Liver (tissue), 9 donors: Measurements from ENCODE around the gene TACSTD2. TPM values are rescaled to one million over a fixed set of nuclear protein-coding genes. Genes with fewer than 3 reads are reported as not detected.

ENCODE experiments used
- DNase-seq: peaks from one replicate; pipeline ENCODE4 v3.0.0-alpha.2; 2017; ENCODE audit warnings: low spot score
- H3K27ac ChIP-seq, 2 donors: one replicate each; pipeline ENCODE4 v1.7.0; 2013; ENCODE audit warnings: inconsistent platforms in 2 of 2, low read length in 2 of 2, control low read depth in 1 of 2, low read depth in 1 of 2, mild to moderate bottlenecking in 1 of 2
- H3K27me3 ChIP-seq, 4 donors: one replicate each; pipeline versions ENCODE4 v1.6.1 to v1.7.0; 2013; ENCODE audit warnings: low read length in 3 of 4, inconsistent platforms in 1 of 4, mild to moderate bottlenecking in 1 of 4, moderate library complexity in 1 of 4; ENCODE audit not compliant: control insufficient read depth in 4 of 4, insufficient read depth in 4 of 4
- H3K36me3 ChIP-seq, 4 donors: one replicate each; pipeline versions ENCODE4 v1.6.1 to v1.7.0; 2013; ENCODE audit warnings: low read length in 3 of 4, mild to moderate bottlenecking in 3 of 4, low read depth in 1 of 4, moderate library complexity in 1 of 4; ENCODE audit not compliant: control insufficient read depth in 4 of 4, insufficient read depth in 3 of 4
- H3K4me1 ChIP-seq, 4 donors: one replicate each; pipeline versions ENCODE4 v1.6.1 to v1.7.0; 2013; ENCODE audit warnings: low read length in 3 of 4, mild to moderate bottlenecking in 3 of 4, moderate library complexity in 1 of 4; ENCODE audit not compliant: control insufficient read depth in 4 of 4, insufficient read depth in 4 of 4
- H3K4me3 ChIP-seq, 3 donors: one replicate each; pipeline versions ENCODE4 v1.6.1 to v1.7.0; 2013; ENCODE audit warnings: low read length in 3 of 3, control low read depth in 1 of 3, low read depth in 1 of 3, mild to moderate bottlenecking in 1 of 3
- H3K9ac ChIP-seq, 2 donors: one replicate each; pipeline ENCODE4 v1.7.0; 2013; ENCODE audit warnings: low read length in 2 of 2, mild to moderate bottlenecking in 2 of 2, moderate library complexity in 2 of 2, control low read depth in 1 of 2, low read depth in 1 of 2
- H3K9me3 ChIP-seq, 4 donors: one replicate each; pipeline versions ENCODE4 v1.6.1 to v1.7.0; 2013; ENCODE audit warnings: low read length in 3 of 4; ENCODE audit not compliant: control insufficient read depth in 4 of 4
- EGR1 ChIP-seq, 2 donors: IDR thresholded peaks; 2 replicates each; pipeline ENCODE4 v1.6.1; 2016 to 2018; ENCODE audit warnings: antibody characterized with exemption in 2 of 2, low read depth in 2 of 2
- FOXA1 ChIP-seq: IDR thresholded peaks from 2 replicates; pipeline ENCODE4 v1.6.1; 2016; ENCODE audit warnings: antibody characterized with exemption
- FOXA2 ChIP-seq: IDR thresholded peaks from 2 replicates; pipeline ENCODE4 v1.6.1; 2016; ENCODE audit warnings: antibody characterized with exemption
- GABPA ChIP-seq, 2 donors: IDR thresholded peaks in 1 of 2; conservative IDR thresholded peaks in 1 of 2; 2 replicates each; pipeline ENCODE4 v1.6.1; 2016; ENCODE audit warnings: antibody characterized with exemption in 2 of 2, mild to moderate bottlenecking in 1 of 2, moderate library complexity in 1 of 2
- HNF4A ChIP-seq, 2 donors: conservative IDR thresholded peaks; 2 replicates each; pipeline ENCODE4 v1.6.1; 2016; ENCODE audit warnings: antibody characterized with exemption in 2 of 2, mild to moderate bottlenecking in 2 of 2
- HNF4G ChIP-seq: IDR thresholded peaks from 2 replicates; pipeline ENCODE4 v1.6.1; 2016; ENCODE audit warnings: antibody characterized with exemption
- JUND ChIP-seq, 2 donors: IDR thresholded peaks; 2 replicates each; pipeline ENCODE4 v1.6.1; 2016; ENCODE audit warnings: antibody characterized with exemption in 2 of 2
- NR2F2 ChIP-seq: IDR thresholded peaks from 2 replicates; pipeline ENCODE4 v1.6.1; 2016; ENCODE audit warnings: antibody characterized with exemption
- RAD21 ChIP-seq, 2 donors: IDR thresholded peaks; 2 replicates each; pipeline ENCODE4 v1.6.1; 2016; ENCODE audit warnings: antibody characterized with exemption in 2 of 2, mild to moderate bottlenecking in 2 of 2
- RXRA ChIP-seq, 2 donors: IDR thresholded peaks; 2 replicates each; pipeline ENCODE4 v1.6.1; 2017 to 2018; ENCODE audit warnings: antibody characterized with exemption in 2 of 2, mild to moderate bottlenecking in 1 of 2
- SP1 ChIP-seq: IDR thresholded peaks from 2 replicates; pipeline ENCODE4 v1.6.1; 2018; ENCODE audit warnings: antibody characterized with exemption, mild to moderate bottlenecking
- TAF1 ChIP-seq: conservative IDR thresholded peaks from 2 replicates; pipeline ENCODE4 v1.6.1; 2016; ENCODE audit warnings: antibody characterized with exemption, mild to moderate bottlenecking
- YY1 ChIP-seq: IDR thresholded peaks from 2 replicates; pipeline ENCODE4 v1.6.1; 2016; ENCODE audit warnings: antibody characterized with exemption, mild to moderate bottlenecking
- WGBS: extraction: QIAGEN DNeasy Blood & Tissue Kit; methylation state at CpG from one replicate; pipeline ENCODE4 v1.1.7; 2013; 5-methylcytosine and 5-hydroxymethylcytosine counted together
- polyA plus RNA-seq, 2 donors: library from polyadenylated mRNA; stranded (reverse) in 1 of 2; unstranded in 1 of 2; fragments of 200-250 nt in 1 of 2; fragments of >200 nt in 1 of 2; fragmentation: Nextera tagmentation in 1 of 2; extraction: Ambion mirVana in 1 of 2; gene quantifications; one replicate each; pipeline versions ENCODE4 v1.2.1 to v1.2.3, GENCODE V29; 2013 to 2015
- total RNA-seq, 2 donors: library from RNA; depleted of rRNA; stranded (reverse); fragments of >200 nt; gene quantifications; one replicate each; pipeline ENCODE4 v1.2.3, GENCODE V29; 2014
- TF ChIP-seq, protein P1 (sequence below): IDR thresholded peaks from 2 replicates; pipeline ENCODE4 v1.6.1; 2016; ENCODE audit warnings: antibody characterized with exemption
- TF ChIP-seq, protein P2 (sequence below): fragments of 150-350 bp; IDR thresholded peaks from 2 replicates; pipeline ENCODE4 v1.5.1; 2017; ENCODE audit warnings: improper control_type of control experiment, low read depth, low read length; ENCODE audit not compliant: missing input control
- TF ChIP-seq, protein P3 (sequence below): IDR thresholded peaks from 2 replicates; pipeline ENCODE4 v1.6.1; 2016; ENCODE audit warnings: antibody characterized with exemption
- TF ChIP-seq, protein P4 (sequence below): IDR thresholded peaks from 2 replicates; pipeline ENCODE4 v1.6.1; 2016; ENCODE audit warnings: antibody characterized with exemption, mild to moderate bottlenecking
- TF ChIP-seq, protein P5 (sequence below): IDR thresholded peaks from 2 replicates; pipeline ENCODE4 v1.6.1; 2016; ENCODE audit warnings: antibody characterized with exemption
- donor health status: healthy.
- donor health status: healthy.
- donor health status: healthy.
- donor health status: healthy.
- donor health status: healthy.

TACSTD2 gene
- total and polyA plus RNA-seq, 4 donors = 0.61 to 1.5 (median 1.1) TPM

DNA sequence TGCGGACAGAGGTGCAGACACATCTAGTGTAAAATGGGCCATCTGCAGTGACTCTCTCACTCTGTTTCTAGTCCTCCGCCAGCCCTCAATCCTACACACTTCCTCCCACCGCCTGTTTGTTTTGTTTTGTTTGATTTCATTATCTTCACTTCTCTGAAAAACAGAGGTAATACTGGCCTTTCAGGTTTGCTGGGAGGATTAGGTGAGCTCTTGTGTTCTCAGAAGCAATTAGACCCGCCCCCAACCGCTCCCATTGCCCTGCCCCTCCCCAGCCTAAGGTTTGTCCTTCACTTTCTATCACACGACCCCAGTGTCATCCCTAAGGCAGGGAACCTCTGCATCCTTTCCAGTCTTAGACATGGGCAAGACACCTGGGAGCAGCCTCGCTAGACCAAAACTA lies 43.2 kb upstream of the TACSTD2 start:
- H3K27ac ChIP-seq = no peak overlapping the region

DNA sequence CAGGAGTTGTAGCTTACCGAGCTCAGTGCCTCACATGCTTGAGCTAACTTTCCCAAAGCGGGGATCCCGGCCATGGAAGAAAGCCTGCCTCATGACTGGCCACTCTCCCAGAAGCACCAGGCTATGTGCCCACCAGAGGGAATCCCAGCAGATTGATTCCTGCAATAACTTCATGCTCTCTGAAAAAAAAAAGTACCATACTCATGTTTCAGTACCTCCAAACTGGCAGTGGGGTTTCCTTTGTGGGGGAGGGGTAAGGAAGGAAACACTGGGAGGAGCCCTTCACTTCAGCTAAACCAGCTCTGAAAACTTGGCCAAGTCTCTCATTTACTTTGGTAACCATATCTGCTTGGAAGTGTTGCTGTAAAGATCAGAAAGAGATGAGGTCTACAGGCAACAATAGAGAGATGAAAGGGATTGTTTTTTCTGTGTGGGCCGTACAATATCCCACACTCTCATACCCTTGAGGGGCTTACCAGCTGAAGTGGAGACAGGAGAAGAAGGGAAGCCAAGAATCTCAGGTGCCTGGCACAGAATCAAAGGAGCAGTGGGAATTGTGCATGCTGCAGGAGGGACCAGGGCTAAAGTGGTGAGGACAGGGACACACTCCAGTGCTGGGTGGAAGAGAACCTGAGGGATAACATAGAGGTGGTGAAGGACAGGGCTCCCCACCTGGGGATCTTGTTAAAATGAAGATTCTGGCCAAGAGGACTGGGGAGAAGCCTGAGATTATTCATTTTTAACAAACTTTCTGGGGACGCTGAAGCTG lies 42.4 kb upstream of the TACSTD2 start:
- H3K4me3 ChIP-seq = no peak overlapping the region
- no peaks in the 10 kb centered on the region for H3K27me3 ChIP-seq
- no peak overlapping the region for H3K9ac ChIP-seq
- no peaks in the 10 kb centered on the region for H3K4me1 ChIP-seq
- no peaks in the 10 kb centered on the region for H3K9me3 ChIP-seq
- 71% methylated on average over 5 of the region's 5 CpGs for WGBS
- no peak for DNase-seq
- H3K27ac ChIP-seq = no peak overlapping the region
- H3K36me3 ChIP-seq = no peaks in the 10 kb centered on the region
- TF ChIP-seq HNF4A (conservative IDR thresholded peaks at IDR 0.05) = no peak
- TF ChIP-seq NR2F2 = no peak
- TF ChIP-seq GABPA (IDR thresholded peaks at IDR 0.05 in 1 of 2, conservative IDR thresholded peaks at IDR 0.05 in 1 of 2) = no peak
- TF ChIP-seq RAD21 (IDR thresholded peaks at IDR 0.05) = no peak
- TF ChIP-seq TAF1 = no peak
- TF ChIP-seq, protein P1, sequence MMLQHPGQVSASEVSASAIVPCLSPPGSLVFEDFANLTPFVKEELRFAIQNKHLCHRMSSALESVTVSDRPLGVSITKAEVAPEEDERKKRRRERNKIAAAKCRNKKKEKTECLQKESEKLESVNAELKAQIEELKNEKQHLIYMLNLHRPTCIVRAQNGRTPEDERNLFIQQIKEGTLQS = no peak
- TF ChIP-seq YY1 = no peak
- no peak for TF ChIP-seq EGR1 (IDR thresholded peaks at IDR 0.05; ENCODE audit: low read depth in 2 of 2)
- TF ChIP-seq SP1 = no peak
- no peak for TF ChIP-seq JUND (IDR thresholded peaks at IDR 0.05)
- no peak for TF ChIP-seq HNF4G
- TF ChIP-seq, protein P2, sequence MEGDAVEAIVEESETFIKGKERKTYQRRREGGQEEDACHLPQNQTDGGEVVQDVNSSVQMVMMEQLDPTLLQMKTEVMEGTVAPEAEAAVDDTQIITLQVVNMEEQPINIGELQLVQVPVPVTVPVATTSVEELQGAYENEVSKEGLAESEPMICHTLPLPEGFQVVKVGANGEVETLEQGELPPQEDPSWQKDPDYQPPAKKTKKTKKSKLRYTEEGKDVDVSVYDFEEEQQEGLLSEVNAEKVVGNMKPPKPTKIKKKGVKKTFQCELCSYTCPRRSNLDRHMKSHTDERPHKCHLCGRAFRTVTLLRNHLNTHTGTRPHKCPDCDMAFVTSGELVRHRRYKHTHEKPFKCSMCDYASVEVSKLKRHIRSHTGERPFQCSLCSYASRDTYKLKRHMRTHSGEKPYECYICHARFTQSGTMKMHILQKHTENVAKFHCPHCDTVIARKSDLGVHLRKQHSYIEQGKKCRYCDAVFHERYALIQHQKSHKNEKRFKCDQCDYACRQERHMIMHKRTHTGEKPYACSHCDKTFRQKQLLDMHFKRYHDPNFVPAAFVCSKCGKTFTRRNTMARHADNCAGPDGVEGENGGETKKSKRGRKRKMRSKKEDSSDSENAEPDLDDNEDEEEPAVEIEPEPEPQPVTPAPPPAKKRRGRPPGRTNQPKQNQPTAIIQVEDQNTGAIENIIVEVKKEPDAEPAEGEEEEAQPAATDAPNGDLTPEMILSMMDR = no peak
- no peak for TF ChIP-seq FOXA1
- TF ChIP-seq, protein P3, sequence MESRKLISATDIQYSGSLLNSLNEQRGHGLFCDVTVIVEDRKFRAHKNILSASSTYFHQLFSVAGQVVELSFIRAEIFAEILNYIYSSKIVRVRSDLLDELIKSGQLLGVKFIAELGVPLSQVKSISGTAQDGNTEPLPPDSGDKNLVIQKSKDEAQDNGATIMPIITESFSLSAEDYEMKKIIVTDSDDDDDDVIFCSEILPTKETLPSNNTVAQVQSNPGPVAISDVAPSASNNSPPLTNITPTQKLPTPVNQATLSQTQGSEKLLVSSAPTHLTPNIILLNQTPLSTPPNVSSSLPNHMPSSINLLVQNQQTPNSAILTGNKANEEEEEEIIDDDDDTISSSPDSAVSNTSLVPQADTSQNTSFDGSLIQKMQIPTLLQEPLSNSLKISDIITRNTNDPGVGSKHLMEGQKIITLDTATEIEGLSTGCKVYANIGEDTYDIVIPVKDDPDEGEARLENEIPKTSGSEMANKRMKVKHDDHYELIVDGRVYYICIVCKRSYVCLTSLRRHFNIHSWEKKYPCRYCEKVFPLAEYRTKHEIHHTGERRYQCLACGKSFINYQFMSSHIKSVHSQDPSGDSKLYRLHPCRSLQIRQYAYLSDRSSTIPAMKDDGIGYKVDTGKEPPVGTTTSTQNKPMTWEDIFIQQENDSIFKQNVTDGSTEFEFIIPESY = no peak

More for the DNA sequence above, 43.2 kb upstream of the TACSTD2 start:
- no peak for DNase-seq
- Histone ChIP-seq H3K27me3 (no peaks in the 10 kb centered on the region), H3K36me3 (no peaks in the 10 kb centered on the region), H3K4me1 (no peaks in the 10 kb centered on the region), H3K9me3 (no peaks in the 10 kb centered on the region), H3K4me3 (no peak overlapping the region), H3K9ac (no peak overlapping the region)
- 59% methylated on average over 7 of the region's 7 CpGs for WGBS
- TF ChIP-seq, protein P2 = no peak
- TF ChIP-seq, protein P4, sequence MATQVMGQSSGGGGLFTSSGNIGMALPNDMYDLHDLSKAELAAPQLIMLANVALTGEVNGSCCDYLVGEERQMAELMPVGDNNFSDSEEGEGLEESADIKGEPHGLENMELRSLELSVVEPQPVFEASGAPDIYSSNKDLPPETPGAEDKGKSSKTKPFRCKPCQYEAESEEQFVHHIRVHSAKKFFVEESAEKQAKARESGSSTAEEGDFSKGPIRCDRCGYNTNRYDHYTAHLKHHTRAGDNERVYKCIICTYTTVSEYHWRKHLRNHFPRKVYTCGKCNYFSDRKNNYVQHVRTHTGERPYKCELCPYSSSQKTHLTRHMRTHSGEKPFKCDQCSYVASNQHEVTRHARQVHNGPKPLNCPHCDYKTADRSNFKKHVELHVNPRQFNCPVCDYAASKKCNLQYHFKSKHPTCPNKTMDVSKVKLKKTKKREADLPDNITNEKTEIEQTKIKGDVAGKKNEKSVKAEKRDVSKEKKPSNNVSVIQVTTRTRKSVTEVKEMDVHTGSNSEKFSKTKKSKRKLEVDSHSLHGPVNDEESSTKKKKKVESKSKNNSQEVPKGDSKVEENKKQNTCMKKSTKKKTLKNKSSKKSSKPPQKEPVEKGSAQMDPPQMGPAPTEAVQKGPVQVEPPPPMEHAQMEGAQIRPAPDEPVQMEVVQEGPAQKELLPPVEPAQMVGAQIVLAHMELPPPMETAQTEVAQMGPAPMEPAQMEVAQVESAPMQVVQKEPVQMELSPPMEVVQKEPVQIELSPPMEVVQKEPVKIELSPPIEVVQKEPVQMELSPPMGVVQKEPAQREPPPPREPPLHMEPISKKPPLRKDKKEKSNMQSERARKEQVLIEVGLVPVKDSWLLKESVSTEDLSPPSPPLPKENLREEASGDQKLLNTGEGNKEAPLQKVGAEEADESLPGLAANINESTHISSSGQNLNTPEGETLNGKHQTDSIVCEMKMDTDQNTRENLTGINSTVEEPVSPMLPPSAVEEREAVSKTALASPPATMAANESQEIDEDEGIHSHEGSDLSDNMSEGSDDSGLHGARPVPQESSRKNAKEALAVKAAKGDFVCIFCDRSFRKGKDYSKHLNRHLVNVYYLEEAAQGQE = no peak
- TF ChIP-seq GABPA (IDR thresholded peaks at IDR 0.05 in 1 of 2, conservative IDR thresholded peaks at IDR 0.05 in 1 of 2) = no peak
- no peak for TF ChIP-seq RXRA (IDR thresholded peaks at IDR 0.05)
- TF ChIP-seq HNF4A (conservative IDR thresholded peaks at IDR 0.05) = no peak
- no peak for TF ChIP-seq SP1
- no peak for TF ChIP-seq HNF4G
- no peak for TF ChIP-seq RAD21 (IDR thresholded peaks at IDR 0.05)
- no peak for TF ChIP-seq FOXA2
- TF ChIP-seq JUND (IDR thresholded peaks at IDR 0.05) = no peak
- no peak for TF ChIP-seq TAF1
- TF ChIP-seq, protein P5, sequence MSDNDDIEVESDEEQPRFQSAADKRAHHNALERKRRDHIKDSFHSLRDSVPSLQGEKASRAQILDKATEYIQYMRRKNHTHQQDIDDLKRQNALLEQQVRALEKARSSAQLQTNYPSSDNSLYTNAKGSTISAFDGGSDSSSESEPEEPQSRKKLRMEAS = no peak
- no peak for TF ChIP-seq FOXA1
